Astrocyte of the spinal cord (primary cell): Measurements from ENCODE around the gene SHB.

Source experiments
- DNase-seq: peaks from one replicate; pipeline ENCODE4 v3.0.0; 2011; ENCODE audit warnings: low read depth, low spot score
- H3K4me3 ChIP-seq: 2 replicates; pipeline ENCODE4 v1.5.1; 2011; ENCODE audit warnings: low read depth, mild to moderate bottlenecking, low read length, moderate library complexity
- CTCF ChIP-seq: IDR thresholded peaks from 2 replicates; pipeline ENCODE4 v1.5.1; 2012; ENCODE audit warnings: low read depth, mild to moderate bottlenecking, low read length, inconsistent platforms
- in situ Hi-C: cut with HindIII; loops from 2 replicates; pipeline ENCODE4 v1.10.0; 2017; ENCODE audit warnings: low sequenced_read_pairs

SHB gene

GRCh38 chr9:37971691-37972090 is 97.3 kb downstream of the SHB start:
- in situ Hi-C loops, result no loop called here
- DNase-seq, result no peak
- no peak overlapping the region for H3K4me3 ChIP-seq
- no peak for TF ChIP-seq CTCF

- H3K4me3 ChIP-seq, result no peak overlapping the region
- in situ Hi-C loops, result no loop called here
- no peak for DNase-seq
- no peak for TF ChIP-seq CTCF
Observed at GRCh38 chr9:37971108-37971459, 97.9 kb downstream of the SHB start.

GRCh38 chr9:37970301-37971107 is 98.5 kb downstream of the SHB start:
- no peak overlapping the region for H3K4me3 ChIP-seq
- in situ Hi-C loops, result no loop called here
- no peak for DNase-seq
- no peak for TF ChIP-seq CTCF

GRCh38 chr9:37969558-37970300 is 99.3 kb downstream of the SHB start:
- TF ChIP-seq CTCF, result no peak
- no peak overlapping the region for H3K4me3 ChIP-seq
- in situ Hi-C loops, result no loop called here
- DNase-seq, result no peak

- TF ChIP-seq CTCF, result no peak
- in situ Hi-C loops, result no loop called here
- peak; percentile 55 for DNase-seq
- H3K4me3 ChIP-seq, result no peak overlapping the region
Observed at GRCh38 chr9:37969130-37969529, 99.9 kb downstream of the SHB start.

GRCh38 chr9:37968228-37968701 is 100.8 kb downstream of the SHB start:
- no peak overlapping the region for H3K4me3 ChIP-seq
- DNase-seq, result peak; percentile 46
- TF ChIP-seq CTCF, result no peak
- in situ Hi-C loops, result no loop called here
